Ovary (tissue), 3 donors: ENCODE results near the gene PTPRCAP.

Experiments
- EP300 ChIP-seq: sonication (generic); formaldehyde crosslinking; IDR thresholded peaks from one replicate; pipeline ENCODE4 v1.6.1; 2017; ENCODE audit warnings: antibody characterized with exemption
- POLR2A ChIP-seq: fragments of 450-650 bp; IDR thresholded peaks from one replicate; pipeline ENCODE4 v1.6.1; 2017; ENCODE audit warnings: antibody characterized with exemption, mild to moderate bottlenecking, moderate library complexity
- TF ChIP-seq, protein P1 (sequence below), 3 donors: fragments of 450-650 bp in 2 of 3; fragments of 200-600 bp in 1 of 3; IDR thresholded peaks; one replicate each; pipeline versions ENCODE4 v1.5.1 to v1.8.0; 2016 to 2022; ENCODE audit warnings: antibody characterized with exemption in 3 of 3, mild to moderate bottlenecking in 1 of 3
- donor health status: DM: no; HTN: no; CAD: no.

DNA sequence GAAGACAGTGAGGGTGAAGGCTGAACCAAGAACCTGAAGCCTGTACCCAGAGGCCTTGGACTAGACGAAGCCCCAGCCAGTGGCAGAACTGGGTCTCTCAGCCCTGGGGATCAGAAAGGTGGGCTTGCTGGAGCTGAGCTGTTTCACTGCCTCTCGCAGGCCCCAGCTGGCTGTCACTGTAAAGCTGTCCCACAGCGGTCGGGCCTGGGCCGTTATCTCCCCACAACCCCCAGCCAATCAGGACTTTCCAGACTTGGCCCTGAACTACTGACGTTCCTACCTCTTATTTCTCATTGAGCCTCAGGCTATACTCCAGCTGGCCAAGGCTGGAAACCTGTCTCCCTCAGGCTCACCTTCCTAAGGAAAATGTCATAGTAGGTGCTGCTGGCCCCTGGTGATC is 39.9 kb downstream of the PTPRCAP start:
- TF ChIP-seq, protein P1, sequence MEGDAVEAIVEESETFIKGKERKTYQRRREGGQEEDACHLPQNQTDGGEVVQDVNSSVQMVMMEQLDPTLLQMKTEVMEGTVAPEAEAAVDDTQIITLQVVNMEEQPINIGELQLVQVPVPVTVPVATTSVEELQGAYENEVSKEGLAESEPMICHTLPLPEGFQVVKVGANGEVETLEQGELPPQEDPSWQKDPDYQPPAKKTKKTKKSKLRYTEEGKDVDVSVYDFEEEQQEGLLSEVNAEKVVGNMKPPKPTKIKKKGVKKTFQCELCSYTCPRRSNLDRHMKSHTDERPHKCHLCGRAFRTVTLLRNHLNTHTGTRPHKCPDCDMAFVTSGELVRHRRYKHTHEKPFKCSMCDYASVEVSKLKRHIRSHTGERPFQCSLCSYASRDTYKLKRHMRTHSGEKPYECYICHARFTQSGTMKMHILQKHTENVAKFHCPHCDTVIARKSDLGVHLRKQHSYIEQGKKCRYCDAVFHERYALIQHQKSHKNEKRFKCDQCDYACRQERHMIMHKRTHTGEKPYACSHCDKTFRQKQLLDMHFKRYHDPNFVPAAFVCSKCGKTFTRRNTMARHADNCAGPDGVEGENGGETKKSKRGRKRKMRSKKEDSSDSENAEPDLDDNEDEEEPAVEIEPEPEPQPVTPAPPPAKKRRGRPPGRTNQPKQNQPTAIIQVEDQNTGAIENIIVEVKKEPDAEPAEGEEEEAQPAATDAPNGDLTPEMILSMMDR (IDR thresholded peaks at IDR 0.05): no peak
- TF ChIP-seq POLR2A (no peak), EP300 (no peak)
